Measurements from ENCODE around the gene MYOC. TPM values are rescaled to one million over a fixed set of nuclear protein-coding genes. Genes with fewer than 3 reads are reported as not detected.

The MYOC gene
- total RNA-seq, 1 experiment from 2014 or later = not detected

GRCh38 chr1:171588230-171588629 is 64.3 kb downstream of the MYOC start:
- Mint-ChIP-seq H3K4me3 (no peak overlapping the region), H3K9me3 (no peaks in the 10 kb centered on the region), H3K4me1 (peaks cover 0 to 4% of the 10 kb centered on the region in 2 experiments; a peak in 1 of 4 replicates), H3K27me3 (ENCODE audit: low read depth) (no peaks in the 10 kb centered on the region), H3K27ac (no peak overlapping the region), H3K36me3 (ENCODE audit: insufficient read depth in 1 of 3, low read depth in 3 of 3) (peaks cover 63 to 89% (median 84%) of the 10 kb centered on the region in 3 experiments)
- Histone ChIP-seq H2BK12ac (ENCODE audit: insufficient read length, low read depth, low read length) (no peak overlapping the region), H2AK5ac (ENCODE audit: insufficient read length, low read length) (no peak overlapping the region), H2BK120ac (ENCODE audit: low read depth, low read length, poor library complexity, severe bottlenecking) (no peak overlapping the region), H2BK15ac (ENCODE audit: low read depth, low read length) (no peak overlapping the region), H3K4me1 (ENCODE audit: insufficient read depth, low read length) (no peaks in the 10 kb centered on the region), H3K9me3 (ENCODE audit: control insufficient read depth, low read depth, low read length) (no peaks in the 10 kb centered on the region), H3K9ac (ENCODE audit: extremely low read depth, insufficient read length, low read length) (no peak overlapping the region), H4K20me1 (ENCODE audit: control insufficient read depth, insufficient read depth, insufficient read length) (no peaks in the 10 kb centered on the region), H3K27ac (ENCODE audit: insufficient read length, low read depth, low read length) (no peak overlapping the region), H3K18ac (ENCODE audit: insufficient read length, low read depth, low read length) (no peak overlapping the region), H2BK20ac (ENCODE audit: low read depth, low read length, poor library complexity, severe bottlenecking) (no peak overlapping the region), H3K23me2 (ENCODE audit: insufficient read length, low read depth, low read length, poor library complexity, severe bottlenecking) (no peaks in the 10 kb centered on the region), H3K4ac (ENCODE audit: low read depth, low read length) (no peak overlapping the region), H3K14ac (ENCODE audit: insufficient read depth, low read length) (no peak overlapping the region), H3K23ac (ENCODE audit: insufficient read length, low read depth, low read length) (no peak overlapping the region), H4K8ac (replicated peaks; ENCODE audit: insufficient read length, low read depth, low read length) (no peak overlapping the region), H4K5ac (ENCODE audit: insufficient read length, low read depth, low read length) (no peak overlapping the region), H4K91ac (ENCODE audit: insufficient read length, low read depth, low read length) (no peak overlapping the region), H3K79me1 (ENCODE audit: insufficient read depth, low read depth, low read length, poor library complexity, severe bottlenecking) (no peaks in the 10 kb centered on the region), H2AFZ (ENCODE audit: low read length) (no peak overlapping the region), H3T11ph (ENCODE audit: low read length) (no peak overlapping the region), H3K4me2 (ENCODE audit: insufficient read depth, insufficient read length, low read length) (no peak overlapping the region), H3K56ac (ENCODE audit: insufficient read length, low read depth, low read length) (no peak overlapping the region), H3K79me2 (ENCODE audit: insufficient read depth, low read length) (no peaks in the 10 kb centered on the region), H2BK5ac (ENCODE audit: insufficient read length, low read length) (no peak overlapping the region), H3K27me3 (ENCODE audit: insufficient read depth, low read length) (no peaks in the 10 kb centered on the region)
- TF ChIP-seq CTCF (conservative IDR thresholded peaks at IDR 0.05) = no peak
- no CpG with 5 or more reads among the region's 2 CpGs for WGBS (ENCODE audit: extremely low coverage, insufficient read length, low lambda C conversion rate)
- no peak for DNase-seq
